ENCODE measurements around the gene C1QTNF12. TPM values are rescaled to one million over a fixed set of nuclear protein-coding genes. Genes with fewer than 3 reads are reported as not detected.

Gene C1QTNF12
- total and polyA plus RNA-seq, 2 experiments from 2014 or later, result 4.1 to 4.2 TPM

- TF ChIP-seq CTCF (conservative IDR thresholded peaks at IDR 0.05; ENCODE audit: low read depth in 2 of 2) (no peak), EZH2 (IDR thresholded peaks at IDR 0.05; ENCODE audit: low read depth, unreplicated experiment) (no peak), POLR2AphosphoS5 (IDR thresholded peaks at IDR 0.05; ENCODE audit: low read depth) (no peak), STAT1 (IDR thresholded peaks at IDR 0.05; ENCODE audit: unreplicated experiment) (no peak), CREB1 (CRISPR knock-in tag; IDR thresholded peaks at IDR 0.05; ENCODE audit: low read depth) (no peak), ETS1 (IDR thresholded peaks at IDR 0.05) (no peak), EZH2phosphoT487 (IDR thresholded peaks at IDR 0.05; ENCODE audit: unreplicated experiment) (no peak)
Measured at GRCh38 chr1:1235016-1235744, 11.3 kb downstream of the C1QTNF12 start (continued).

- Histone ChIP-seq H3K4me3 (no peak overlapping the region), H3F3A (replicated peaks; ENCODE audit: low read depth) (peaks cover 10% of the 10 kb centered on the region; the same call in 1 of the 2 replicates), H3K4me2 (no peak overlapping the region), H3K9me2 (ENCODE audit: insufficient read depth) (no peaks in the 10 kb centered on the region), H4K20me1 (replicated peaks; ENCODE audit: insufficient read depth) (peaks cover 8% of the 10 kb centered on the region), H2AFZ (no peak overlapping the region), H3K27ac (ENCODE audit: low read depth) (no peak overlapping the region), H3K4me1 (ENCODE audit: insufficient read depth) (peaks cover 6% of the 10 kb centered on the region), H3K79me2 (replicated peaks; ENCODE audit: insufficient read depth) (peaks cover 29% of the 10 kb centered on the region), H3K27me3 (ENCODE audit: insufficient read depth) (no peaks in the 10 kb centered on the region), H3K36me3 (ENCODE audit: insufficient read depth) (no peaks in the 10 kb centered on the region)
- peaks cover 18% of the 10 kb centered on the region for H3K4me1 Mint-ChIP-seq
- peaks cover 10% of the 10 kb centered on the region for H3K9me3 Mint-ChIP-seq
- H3K36me3 Mint-ChIP-seq (ENCODE audit: low read depth), result peaks cover 21% of the 10 kb centered on the region
- peak overlapping the region; percentile 57; the same call in 1 of the 3 replicates for H3K4me3 Mint-ChIP-seq
- ATAC-seq, result no peak
- peaks cover 13% of the 10 kb centered on the region for H3K27me3 Mint-ChIP-seq (ENCODE audit: insufficient read depth, low read depth, poor library complexity)
- no peak for DNase-seq (ENCODE audit: low spot score)
- no peak overlapping the region for H3K27ac Mint-ChIP-seq
- TF ChIP-seq POLR2AphosphoS5 (IDR thresholded peaks at IDR 0.05; ENCODE audit: low read depth) (no peak), REST (IDR thresholded peaks at IDR 0.05; ENCODE audit: unreplicated experiment) (no peak), EZH2 (IDR thresholded peaks at IDR 0.05; ENCODE audit: low read depth, unreplicated experiment) (no peak), JUNB (IDR thresholded peaks at IDR 0.05; ENCODE audit: unreplicated experiment) (no peak), CTCF (conservative IDR thresholded peaks at IDR 0.05; ENCODE audit: low read depth in 2 of 2) (no peak), ETS1 (IDR thresholded peaks at IDR 0.05) (no peak), NANOG (IDR thresholded peaks at IDR 0.05; ENCODE audit: borderline replicate concordance) (no peak), ZNF331 (CRISPR knock-in tag; IDR thresholded peaks at IDR 0.05; ENCODE audit: low read depth) (no peak)
Measured at GRCh38 chr1:1234180-1234808, 12.2 kb downstream of the C1QTNF12 start.
